Peyer's patch (tissue), 4 donors: ENCODE data around the gene AGBL4.

ENCODE experiments used
- POLR2A ChIP-seq, 2 donors: fragments of 450-650 bp; IDR thresholded peaks; one replicate each; pipeline ENCODE4 v1.5.1; 2017; ENCODE audit warnings: antibody characterized with exemption in 2 of 2, mild to moderate bottlenecking in 2 of 2, moderate library complexity in 2 of 2
- TF ChIP-seq, protein P1 (sequence below), 6 experiments: fragments of 450-650 bp in 4 of 6; fragments of 200-600 bp in 2 of 6; sonication (generic) in 1 of 6; IDR thresholded peaks; one replicate each; pipeline ENCODE4 v1.5.1; 2017 to 2019; ENCODE audit warnings: antibody characterized with exemption in 6 of 6, mild to moderate bottlenecking in 3 of 6, moderate library complexity in 1 of 6

DNA sequence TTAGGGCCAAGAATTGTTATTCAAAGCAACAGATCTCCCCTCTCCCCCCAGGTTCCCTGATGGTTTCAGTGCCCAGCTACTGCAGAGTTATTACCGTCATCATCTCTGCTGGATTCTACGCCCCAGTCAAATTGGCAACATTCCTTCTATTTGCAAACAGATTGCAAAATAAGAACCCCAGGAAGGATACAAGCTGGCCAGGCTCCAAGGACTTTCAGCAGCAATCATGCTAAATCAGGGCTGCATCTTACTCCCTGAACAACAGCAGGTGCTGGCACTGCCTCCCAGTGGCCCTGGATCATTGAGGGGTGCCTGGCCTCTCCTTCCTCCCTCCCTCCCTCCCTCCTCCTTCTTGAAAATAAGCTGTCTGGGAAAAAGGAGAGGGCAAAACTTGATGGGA lies 725.5 kb downstream of the AGBL4 start:
- TF ChIP-seq, protein P1, sequence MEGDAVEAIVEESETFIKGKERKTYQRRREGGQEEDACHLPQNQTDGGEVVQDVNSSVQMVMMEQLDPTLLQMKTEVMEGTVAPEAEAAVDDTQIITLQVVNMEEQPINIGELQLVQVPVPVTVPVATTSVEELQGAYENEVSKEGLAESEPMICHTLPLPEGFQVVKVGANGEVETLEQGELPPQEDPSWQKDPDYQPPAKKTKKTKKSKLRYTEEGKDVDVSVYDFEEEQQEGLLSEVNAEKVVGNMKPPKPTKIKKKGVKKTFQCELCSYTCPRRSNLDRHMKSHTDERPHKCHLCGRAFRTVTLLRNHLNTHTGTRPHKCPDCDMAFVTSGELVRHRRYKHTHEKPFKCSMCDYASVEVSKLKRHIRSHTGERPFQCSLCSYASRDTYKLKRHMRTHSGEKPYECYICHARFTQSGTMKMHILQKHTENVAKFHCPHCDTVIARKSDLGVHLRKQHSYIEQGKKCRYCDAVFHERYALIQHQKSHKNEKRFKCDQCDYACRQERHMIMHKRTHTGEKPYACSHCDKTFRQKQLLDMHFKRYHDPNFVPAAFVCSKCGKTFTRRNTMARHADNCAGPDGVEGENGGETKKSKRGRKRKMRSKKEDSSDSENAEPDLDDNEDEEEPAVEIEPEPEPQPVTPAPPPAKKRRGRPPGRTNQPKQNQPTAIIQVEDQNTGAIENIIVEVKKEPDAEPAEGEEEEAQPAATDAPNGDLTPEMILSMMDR (IDR thresholded peaks at IDR 0.05) = no peak
- no peak for TF ChIP-seq POLR2A (IDR thresholded peaks at IDR 0.05)
